Measurements from ENCODE around the gene NEK10. TPM values are rescaled to one million over a fixed set of nuclear protein-coding genes. Genes with fewer than 3 reads are reported as not detected.

The NEK10 gene
- total RNA-seq, 2 experiments from 2014 or later: 0.28 to 1.3 TPM

DNA sequence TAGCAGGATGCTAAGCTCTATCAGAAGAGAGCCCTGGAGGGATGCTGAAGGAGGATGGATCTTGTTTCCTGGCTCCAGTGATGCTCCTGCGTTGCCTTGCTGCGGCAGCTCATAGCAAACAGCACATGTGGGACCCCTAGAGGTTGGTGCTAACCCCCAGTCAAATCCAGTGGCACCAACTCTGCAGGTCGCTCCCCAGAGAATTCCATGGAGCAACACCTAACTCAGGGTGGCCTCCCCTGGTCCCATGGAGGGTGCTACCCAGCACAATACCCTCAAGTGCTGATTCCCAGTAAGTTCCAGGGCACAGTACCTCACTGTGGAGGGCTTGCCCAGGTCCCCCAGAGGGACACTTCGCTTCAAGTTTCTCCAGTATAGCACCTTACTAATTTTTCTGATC lies 231.2 kb downstream of the NEK10 start:
- CTCF ChIA-PET (ENCODE audit: unreplicated experiment): no interaction called here

DNA sequence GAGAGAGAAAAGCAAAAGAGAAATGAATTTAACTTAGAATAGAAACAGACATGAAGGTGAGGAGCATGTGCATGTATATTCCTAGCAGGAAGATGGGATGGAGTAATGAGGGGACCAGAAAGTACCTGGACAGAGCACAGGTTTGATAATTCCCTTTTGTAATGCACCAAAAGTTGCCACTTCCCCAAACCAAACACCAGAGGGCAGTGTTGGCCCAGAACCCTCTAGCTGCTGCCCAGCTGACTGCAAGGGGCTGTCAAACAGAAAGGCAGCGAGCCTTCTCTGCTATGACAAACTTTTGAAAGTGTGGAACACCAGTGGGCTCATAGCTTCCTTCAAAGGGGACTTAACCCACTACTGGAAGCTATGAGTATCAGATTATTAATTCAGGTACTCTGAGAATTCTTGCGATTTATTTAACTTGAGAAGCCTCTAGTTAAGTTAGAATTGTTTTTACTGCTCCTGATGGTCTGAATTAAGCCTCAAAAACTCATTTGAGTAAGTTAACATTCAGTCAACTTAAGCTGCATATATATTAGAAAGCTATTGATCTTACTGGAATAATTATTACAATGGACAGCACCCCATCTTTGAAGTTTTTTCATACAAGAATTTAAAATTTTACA lies 234.9 kb downstream of the NEK10 start:
- Histone ChIP-seq H3K9me2 (ENCODE audit: insufficient read depth, low read length) (no peaks in the 10 kb centered on the region), H3K36me3 (ENCODE audit: insufficient read depth, low read length) (no peaks in the 10 kb centered on the region), H3K27ac (ENCODE audit: low read depth, low read length, poor library complexity, severe bottlenecking) (no peak overlapping the region), H3K4me1 (ENCODE audit: insufficient read depth, low read length, poor library complexity, severe bottlenecking) (no peaks in the 10 kb centered on the region), H3K4me2 (ENCODE audit: low read length) (no peak overlapping the region), H3K79me2 (ENCODE audit: insufficient read depth, low read depth, low read length) (no peaks in the 10 kb centered on the region), H3K9me3 (ENCODE audit: low read length) (no peaks in the 10 kb centered on the region), H2AFZ (ENCODE audit: low read length) (no peak overlapping the region), H4K20me1 (ENCODE audit: insufficient read depth, low read length) (no peaks in the 10 kb centered on the region), H3K4me3 (ENCODE audit: low read depth, low read length, poor library complexity, severe bottlenecking) (no peak overlapping the region)
- CTCF ChIA-PET (ENCODE audit: unreplicated experiment): interaction anchor here (0.5 kb wide), 1 partner anchor 104 kb away, joined by 7 read pairs; no protein-coding TSS in a partner anchor
- POLR2A ChIA-PET: interaction anchor here (1.3 kb wide), 1 partner anchor 9 kb away, joined by 6 read pairs; no protein-coding TSS in a partner anchor
- TF ChIP-seq EZH2phosphoT487 (IDR thresholded peaks at IDR 0.05; ENCODE audit: borderline replicate concordance, low read depth, low read length): no peak
- TF ChIP-seq, protein P1, sequence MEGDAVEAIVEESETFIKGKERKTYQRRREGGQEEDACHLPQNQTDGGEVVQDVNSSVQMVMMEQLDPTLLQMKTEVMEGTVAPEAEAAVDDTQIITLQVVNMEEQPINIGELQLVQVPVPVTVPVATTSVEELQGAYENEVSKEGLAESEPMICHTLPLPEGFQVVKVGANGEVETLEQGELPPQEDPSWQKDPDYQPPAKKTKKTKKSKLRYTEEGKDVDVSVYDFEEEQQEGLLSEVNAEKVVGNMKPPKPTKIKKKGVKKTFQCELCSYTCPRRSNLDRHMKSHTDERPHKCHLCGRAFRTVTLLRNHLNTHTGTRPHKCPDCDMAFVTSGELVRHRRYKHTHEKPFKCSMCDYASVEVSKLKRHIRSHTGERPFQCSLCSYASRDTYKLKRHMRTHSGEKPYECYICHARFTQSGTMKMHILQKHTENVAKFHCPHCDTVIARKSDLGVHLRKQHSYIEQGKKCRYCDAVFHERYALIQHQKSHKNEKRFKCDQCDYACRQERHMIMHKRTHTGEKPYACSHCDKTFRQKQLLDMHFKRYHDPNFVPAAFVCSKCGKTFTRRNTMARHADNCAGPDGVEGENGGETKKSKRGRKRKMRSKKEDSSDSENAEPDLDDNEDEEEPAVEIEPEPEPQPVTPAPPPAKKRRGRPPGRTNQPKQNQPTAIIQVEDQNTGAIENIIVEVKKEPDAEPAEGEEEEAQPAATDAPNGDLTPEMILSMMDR (conservative IDR thresholded peaks at IDR 0.05; ENCODE audit: low read length): peak; percentile 87
- intact Hi-C loops (cut with micrococcal nuclease; ENCODE audit: unreplicated experiment): loop anchor here (2.0 to 10.0 kb wide), 3 partner anchors 121 to 551 kb away; no protein-coding TSS in a partner anchor
- no TSS peak for BruUV-seq (replicated peaks)
- DNase-seq (ENCODE audit: low spot score): peak; percentile 62

More for the DNA sequence above, 231.2 kb downstream of the NEK10 start:
- no peak for DNase-seq (ENCODE audit: low spot score)
- H4K20me1 ChIP-seq (ENCODE audit: insufficient read depth, low read length): no peaks in the 10 kb centered on the region
- no TSS peak for BruUV-seq (replicated peaks)
- no peaks in the 10 kb centered on the region for H3K79me2 ChIP-seq (ENCODE audit: insufficient read depth, low read depth, low read length)
- H3K4me2 ChIP-seq (ENCODE audit: low read length): no peak overlapping the region
- POLR2A ChIA-PET: no interaction called here
- intact Hi-C loops (cut with micrococcal nuclease; ENCODE audit: unreplicated experiment): loop anchor here (10.0 kb wide), 2 partner anchors 117 to 547 kb away; no protein-coding TSS in a partner anchor
- TF ChIP-seq EZH2phosphoT487 (IDR thresholded peaks at IDR 0.05; ENCODE audit: borderline replicate concordance, low read depth, low read length): no peak
- TF ChIP-seq, protein P1 (conservative IDR thresholded peaks at IDR 0.05; ENCODE audit: low read length): no peak
- no peaks in the 10 kb centered on the region for H3K9me3 ChIP-seq (ENCODE audit: low read length)
- no peaks in the 10 kb centered on the region for H3K36me3 ChIP-seq (ENCODE audit: insufficient read depth, low read length)
- no peak overlapping the region for H3K27ac ChIP-seq (ENCODE audit: low read depth, low read length, poor library complexity, severe bottlenecking)
- H3K4me3 ChIP-seq (ENCODE audit: low read depth, low read length, poor library complexity, severe bottlenecking): no peak overlapping the region
- no peaks in the 10 kb centered on the region for H3K9me2 ChIP-seq (ENCODE audit: insufficient read depth, low read length)
- H3K4me1 ChIP-seq (ENCODE audit: insufficient read depth, low read length, poor library complexity, severe bottlenecking): no peaks in the 10 kb centered on the region
- no peak overlapping the region for H2AFZ ChIP-seq (ENCODE audit: low read length)

DNA sequence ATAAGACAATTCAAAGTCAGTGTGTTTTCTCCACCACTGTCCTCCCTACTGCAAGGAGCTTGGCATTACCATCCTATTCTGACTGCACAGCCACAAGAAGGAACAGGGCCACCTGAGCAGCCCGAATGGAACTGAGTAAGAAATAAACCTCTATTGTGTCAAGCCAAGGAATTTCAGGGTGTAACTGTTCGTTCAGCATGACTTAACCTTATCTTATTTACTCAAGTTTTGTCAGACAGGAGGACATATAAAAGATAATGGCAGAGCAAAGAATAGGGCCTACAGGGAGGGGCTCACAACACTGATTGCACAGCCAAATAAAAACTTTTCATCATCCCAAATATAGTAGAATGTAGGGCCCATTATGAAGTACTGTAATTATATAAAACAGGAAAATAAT lies 236.1 kb downstream of the NEK10 start:
- H3K9me3 ChIP-seq (ENCODE audit: low read length): no peaks in the 10 kb centered on the region
- H3K4me3 ChIP-seq (ENCODE audit: low read depth, low read length, poor library complexity, severe bottlenecking): no peak overlapping the region
- no peak overlapping the region for H2AFZ ChIP-seq (ENCODE audit: low read length)
- CTCF ChIA-PET (ENCODE audit: unreplicated experiment): no interaction called here
- H3K4me1 ChIP-seq (ENCODE audit: insufficient read depth, low read length, poor library complexity, severe bottlenecking): no peaks in the 10 kb centered on the region
- intact Hi-C loops (cut with micrococcal nuclease; ENCODE audit: unreplicated experiment): loop anchor here (10.0 kb wide), 2 partner anchors 122 to 552 kb away; no protein-coding TSS in a partner anchor
- H3K4me2 ChIP-seq (ENCODE audit: low read length): no peak overlapping the region
- POLR2A ChIA-PET: no interaction called here
- no peaks in the 10 kb centered on the region for H3K79me2 ChIP-seq (ENCODE audit: insufficient read depth, low read depth, low read length)
- BruUV-seq (replicated peaks): no TSS peak
- no peaks in the 10 kb centered on the region for H3K9me2 ChIP-seq (ENCODE audit: insufficient read depth, low read length)
- no peak for DNase-seq (ENCODE audit: low spot score)
- TF ChIP-seq, protein P1 (conservative IDR thresholded peaks at IDR 0.05; ENCODE audit: low read length): no peak
- TF ChIP-seq EZH2phosphoT487 (IDR thresholded peaks at IDR 0.05; ENCODE audit: borderline replicate concordance, low read depth, low read length): no peak
- no peak overlapping the region for H3K27ac ChIP-seq (ENCODE audit: low read depth, low read length, poor library complexity, severe bottlenecking)
- H3K36me3 ChIP-seq (ENCODE audit: insufficient read depth, low read length): no peaks in the 10 kb centered on the region
- no peaks in the 10 kb centered on the region for H4K20me1 ChIP-seq (ENCODE audit: insufficient read depth, low read length)

Data from OCI-LY7 (cell line).